Neural cell (in vitro differentiated cells): ENCODE results near the gene PGM5.
"Not testable (repeated sequence)": the region's sequence is repeated elsewhere in the genome, so short reads cannot be mapped to it uniquely, and the experiment has no call there.

Source experiments
- EZH2 ChIP-seq: fragments of 200-600, 300-800 bp; shearing (Covaris generic), sonication (generic); IDR thresholded peaks from 2 replicates; pipeline ENCODE4 v1.6.1; 2014; ENCODE audit warnings: antibody characterized with exemption, low read length, borderline replicate concordance, mild to moderate bottlenecking; ENCODE audit not compliant: insufficient read depth, poor library complexity, severe bottlenecking
- TF ChIP-seq, protein P1 (sequence below): IDR thresholded peaks from 2 replicates; pipeline ENCODE4 v1.6.1; 2012; ENCODE audit warnings: borderline replicate concordance
- TF ChIP-seq, protein P2 (sequence below): fragments of 450-650 bp; IDR thresholded peaks from 2 replicates; pipeline ENCODE4 v1.5.1; 2014; ENCODE audit warnings: antibody characterized with exemption, mild to moderate bottlenecking, moderate library complexity; ENCODE audit not compliant: poor library complexity, severe bottlenecking

DNA sequence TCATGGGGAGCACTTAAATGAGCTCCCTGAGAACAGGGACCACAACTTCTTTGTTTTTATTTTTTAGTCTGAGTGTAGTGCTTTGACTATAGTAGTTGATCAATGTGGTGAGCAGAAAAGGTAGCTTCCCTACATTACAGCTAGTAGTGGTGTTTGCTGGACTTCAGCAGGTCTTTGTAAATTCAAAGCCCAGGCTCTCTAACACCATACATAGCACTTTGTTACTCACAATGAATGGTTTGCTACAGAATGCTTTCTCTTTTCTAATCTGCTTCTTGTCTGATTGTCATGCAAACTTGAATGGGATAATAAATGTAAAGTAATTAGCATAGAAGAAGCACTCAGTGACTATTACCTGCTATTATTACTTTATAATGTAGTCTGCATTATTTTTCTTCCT, 55.5 kb downstream of the PGM5 start:
- TF ChIP-seq EZH2: not testable (repeated sequence)
- TF ChIP-seq, protein P1, sequence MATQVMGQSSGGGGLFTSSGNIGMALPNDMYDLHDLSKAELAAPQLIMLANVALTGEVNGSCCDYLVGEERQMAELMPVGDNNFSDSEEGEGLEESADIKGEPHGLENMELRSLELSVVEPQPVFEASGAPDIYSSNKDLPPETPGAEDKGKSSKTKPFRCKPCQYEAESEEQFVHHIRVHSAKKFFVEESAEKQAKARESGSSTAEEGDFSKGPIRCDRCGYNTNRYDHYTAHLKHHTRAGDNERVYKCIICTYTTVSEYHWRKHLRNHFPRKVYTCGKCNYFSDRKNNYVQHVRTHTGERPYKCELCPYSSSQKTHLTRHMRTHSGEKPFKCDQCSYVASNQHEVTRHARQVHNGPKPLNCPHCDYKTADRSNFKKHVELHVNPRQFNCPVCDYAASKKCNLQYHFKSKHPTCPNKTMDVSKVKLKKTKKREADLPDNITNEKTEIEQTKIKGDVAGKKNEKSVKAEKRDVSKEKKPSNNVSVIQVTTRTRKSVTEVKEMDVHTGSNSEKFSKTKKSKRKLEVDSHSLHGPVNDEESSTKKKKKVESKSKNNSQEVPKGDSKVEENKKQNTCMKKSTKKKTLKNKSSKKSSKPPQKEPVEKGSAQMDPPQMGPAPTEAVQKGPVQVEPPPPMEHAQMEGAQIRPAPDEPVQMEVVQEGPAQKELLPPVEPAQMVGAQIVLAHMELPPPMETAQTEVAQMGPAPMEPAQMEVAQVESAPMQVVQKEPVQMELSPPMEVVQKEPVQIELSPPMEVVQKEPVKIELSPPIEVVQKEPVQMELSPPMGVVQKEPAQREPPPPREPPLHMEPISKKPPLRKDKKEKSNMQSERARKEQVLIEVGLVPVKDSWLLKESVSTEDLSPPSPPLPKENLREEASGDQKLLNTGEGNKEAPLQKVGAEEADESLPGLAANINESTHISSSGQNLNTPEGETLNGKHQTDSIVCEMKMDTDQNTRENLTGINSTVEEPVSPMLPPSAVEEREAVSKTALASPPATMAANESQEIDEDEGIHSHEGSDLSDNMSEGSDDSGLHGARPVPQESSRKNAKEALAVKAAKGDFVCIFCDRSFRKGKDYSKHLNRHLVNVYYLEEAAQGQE: not testable (repeated sequence)
- TF ChIP-seq, protein P2, sequence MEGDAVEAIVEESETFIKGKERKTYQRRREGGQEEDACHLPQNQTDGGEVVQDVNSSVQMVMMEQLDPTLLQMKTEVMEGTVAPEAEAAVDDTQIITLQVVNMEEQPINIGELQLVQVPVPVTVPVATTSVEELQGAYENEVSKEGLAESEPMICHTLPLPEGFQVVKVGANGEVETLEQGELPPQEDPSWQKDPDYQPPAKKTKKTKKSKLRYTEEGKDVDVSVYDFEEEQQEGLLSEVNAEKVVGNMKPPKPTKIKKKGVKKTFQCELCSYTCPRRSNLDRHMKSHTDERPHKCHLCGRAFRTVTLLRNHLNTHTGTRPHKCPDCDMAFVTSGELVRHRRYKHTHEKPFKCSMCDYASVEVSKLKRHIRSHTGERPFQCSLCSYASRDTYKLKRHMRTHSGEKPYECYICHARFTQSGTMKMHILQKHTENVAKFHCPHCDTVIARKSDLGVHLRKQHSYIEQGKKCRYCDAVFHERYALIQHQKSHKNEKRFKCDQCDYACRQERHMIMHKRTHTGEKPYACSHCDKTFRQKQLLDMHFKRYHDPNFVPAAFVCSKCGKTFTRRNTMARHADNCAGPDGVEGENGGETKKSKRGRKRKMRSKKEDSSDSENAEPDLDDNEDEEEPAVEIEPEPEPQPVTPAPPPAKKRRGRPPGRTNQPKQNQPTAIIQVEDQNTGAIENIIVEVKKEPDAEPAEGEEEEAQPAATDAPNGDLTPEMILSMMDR: not testable (repeated sequence)
